ENCODE measurements around the gene LTBP3. TPM values are rescaled to one million over a fixed set of nuclear protein-coding genes. Genes with fewer than 3 reads are reported as not detected.

LTBP3 gene
- total and polyA plus RNA-seq, 2 of the 13 experiments (the other 11 are each of a cell fraction or from before 2014, with no cell fraction given): 12.2 to 68.1 TPM

GRCh38 chr11:65569164-65569972 is 11.2 kb upstream of the LTBP3 start (continued):
- TF ChIP-seq IRF1 (CRISPR knock-in tag; IDR thresholded peaks at IDR 0.05; ENCODE audit: low read depth): no peak
- no peak; the same call in 1 of the 2 replicates for TF ChIP-seq ZNF776 (CRISPR knock-in tag; IDR thresholded peaks at IDR 0.05)
- TF ChIP-seq ZNF567 (CRISPR knock-in tag; IDR thresholded peaks at IDR 0.05; ENCODE audit: borderline replicate concordance): no peak
- no peak for TF ChIP-seq ZNF691 (CRISPR knock-in tag; IDR thresholded peaks at IDR 0.05; ENCODE audit: borderline replicate concordance, low read depth)
- TF ChIP-seq PHF8 (CRISPR knock-in tag; IDR thresholded peaks at IDR 0.05): no peak
- no peak for TF ChIP-seq ZFP36L2 (CRISPR knock-in tag; IDR thresholded peaks at IDR 0.05)
- TF ChIP-seq FOXP4 (CRISPR knock-in tag; IDR thresholded peaks at IDR 0.05): no peak
- TF ChIP-seq SALL2 (CRISPR knock-in tag; IDR thresholded peaks at IDR 0.05): no peak
- peak; percentile 64; the same call in 1 of the 2 replicates for TF ChIP-seq ZC3H13 (CRISPR knock-in tag; IDR thresholded peaks at IDR 0.05)
- no peak for TF ChIP-seq HCFC1 (IDR thresholded peaks at IDR 0.05; ENCODE audit: low read depth, low read length)
- TF ChIP-seq MIER2 (CRISPR knock-in tag; IDR thresholded peaks at IDR 0.05): no peak
- TF ChIP-seq NR2F1 (CRISPR knock-in tag; IDR thresholded peaks at IDR 0.05): no peak
- 0 out of 2 replicates have a peak, but pooled peaks have one; percentile 51 for TF ChIP-seq ZNF672 (CRISPR knock-in tag; IDR thresholded peaks at IDR 0.05)
- 0 out of 2 replicates have a peak, but pooled peaks have one; percentile 72 for TF ChIP-seq NCOA1 (CRISPR knock-in tag; IDR thresholded peaks at IDR 0.05)
- TF ChIP-seq SNAI1 (CRISPR knock-in tag; IDR thresholded peaks at IDR 0.05; ENCODE audit: borderline replicate concordance): no peak
- TF ChIP-seq ZNF670 (CRISPR knock-in tag; IDR thresholded peaks at IDR 0.05; ENCODE audit: borderline replicate concordance): peak; percentile 58; the same call in 1 of the 2 replicates
- TF ChIP-seq ZNF557 (CRISPR knock-in tag; IDR thresholded peaks at IDR 0.05): no peak
- TF ChIP-seq TRAFD1 (CRISPR knock-in tag; IDR thresholded peaks at IDR 0.05; ENCODE audit: borderline replicate concordance): peak; percentile 13; the same call in 1 of the 2 replicates
- TF ChIP-seq ZNF33B (CRISPR knock-in tag; IDR thresholded peaks at IDR 0.05): 0 out of 2 replicates have a peak, but pooled peaks have one; percentile 19
- TF ChIP-seq FOXJ3 (CRISPR knock-in tag; IDR thresholded peaks at IDR 0.05; ENCODE audit: borderline replicate concordance): no peak
- TF ChIP-seq ZNF251 (CRISPR knock-in tag; IDR thresholded peaks at IDR 0.05): no peak
- TF ChIP-seq CREB3 (CRISPR knock-in tag; IDR thresholded peaks at IDR 0.05): peak; percentile 86; the same call in 1 of the 2 replicates
- TF ChIP-seq NKX3-1 (CRISPR knock-in tag; IDR thresholded peaks at IDR 0.05): peak; percentile 67
- TF ChIP-seq ZNF598 (CRISPR knock-in tag; IDR thresholded peaks at IDR 0.05; ENCODE audit: borderline replicate concordance): 0 out of 2 replicates have a peak, but pooled peaks have one; percentile 19
